ENCODE data around the gene CFB.
"Not testable (repeated sequence)": the region's sequence is repeated elsewhere in the genome, so short reads cannot be mapped to it uniquely, and the experiment has no call there.

The CFB gene

GRCh38 chr6:31911826-31912585 lies 33.9 kb upstream of the CFB start:
- no peak for DNase-seq (ENCODE audit: low read depth)

- no peak for DNase-seq (ENCODE audit: low read depth)
Measured at GRCh38 chr6:31915351-31915750, 30.5 kb upstream of the CFB start.

GRCh38 chr6:31915756-31916155 lies 30.1 kb upstream of the CFB start:
- no peak for DNase-seq (ENCODE audit: low read depth)

- no peak for DNase-seq (ENCODE audit: low read depth)
Measured at GRCh38 chr6:31918069-31918720, 27.7 kb upstream of the CFB start.

- DNase-seq (ENCODE audit: low read depth), result no peak
Measured at GRCh38 chr6:31919624-31920303, 26.1 kb upstream of the CFB start.

GRCh38 chr6:31920811-31921210 lies 25.1 kb upstream of the CFB start:
- DNase-seq (ENCODE audit: low read depth), result no peak

- no peak for DNase-seq (ENCODE audit: low read depth)
Measured at GRCh38 chr6:31922942-31923341, 23.0 kb upstream of the CFB start.

GRCh38 chr6:31927242-31927862 lies 18.5 kb upstream of the CFB start, which contains the start of gene C2:
Gene C2, plus strand, starts transcription at chr6:31927717. Its CDS starts 36 bp downstream, at chr6:31927753.
- no peak for DNase-seq (ENCODE audit: low read depth)

- DNase-seq (ENCODE audit: low read depth), result no peak
Measured at GRCh38 chr6:31927863-31928671, 17.8 kb upstream of the CFB start.

GRCh38 chr6:31928672-31928939 lies 17.3 kb upstream of the CFB start:
- DNase-seq (ENCODE audit: low read depth), result no peak

GRCh38 chr6:31930962-31931361 lies 14.9 kb upstream of the CFB start:
- no peak for DNase-seq (ENCODE audit: low read depth)

GRCh38 chr6:31932137-31932536 lies 13.8 kb upstream of the CFB start:
- not testable (repeated sequence) for DNase-seq (ENCODE audit: low read depth)

GRCh38 chr6:31933537-31933936 lies 12.4 kb upstream of the CFB start:
- DNase-seq (ENCODE audit: low read depth), result no peak

GRCh38 chr6:31935021-31935420 lies 10.9 kb upstream of the CFB start:
- no peak for DNase-seq (ENCODE audit: low read depth)

- DNase-seq (ENCODE audit: low read depth), result no peak
Measured at GRCh38 chr6:31935823-31936222, 10.1 kb upstream of the CFB start.

- peak; percentile 70 for DNase-seq (ENCODE audit: low read depth)
Measured at GRCh38 chr6:31940256-31940664, 5.6 kb upstream of the CFB start.

- DNase-seq (ENCODE audit: low read depth), result no peak
Measured at GRCh38 chr6:31943742-31944141, 2.2 kb upstream of the CFB start.

GRCh38 chr6:31945154-31945506 lies 765 bp upstream of the CFB start:
- no peak for DNase-seq (ENCODE audit: low read depth)

GRCh38 chr6:31946370-31946885 lies 533 bp downstream of the CFB start:
- DNase-seq (ENCODE audit: low read depth), result no peak

- DNase-seq (ENCODE audit: low read depth), result no peak
Measured at GRCh38 chr6:31947070-31947675, 1.3 kb downstream of the CFB start.

- no peak for DNase-seq (ENCODE audit: low read depth)
Measured at GRCh38 chr6:31947864-31948263, 2.0 kb downstream of the CFB start.

All from HS-27A (cell line).